Cardiac fibroblast (primary cell): ENCODE data around the gene SCN1B.
A peak's percentile ranks its signal among the peaks of the same experiment; 100 is the strongest.

Experiments
- DNase-seq, 2 donors: peaks; one replicate each; pipeline versions ENCODE4 v3.0.0 to v3.0.0-alpha.2; 2010; ENCODE audit warnings: low read depth in 2 of 2
- H3K4me3 ChIP-seq, 2 donors: replicated peaks in 1 of 2; 1 replicate in 1 of 2; 2 replicates in 1 of 2; pipeline ENCODE4 v1.5.1; 2011; ENCODE audit warnings: low read depth in 2 of 2, low read length in 2 of 2, mild to moderate bottlenecking in 2 of 2, moderate library complexity in 1 of 2
- CTCF ChIP-seq: IDR thresholded peaks from one replicate; pipeline ENCODE4 v1.5.1; 2011; ENCODE audit warnings: low read depth, mild to moderate bottlenecking, low read length, inconsistent platforms

The SCN1B gene

DNA sequence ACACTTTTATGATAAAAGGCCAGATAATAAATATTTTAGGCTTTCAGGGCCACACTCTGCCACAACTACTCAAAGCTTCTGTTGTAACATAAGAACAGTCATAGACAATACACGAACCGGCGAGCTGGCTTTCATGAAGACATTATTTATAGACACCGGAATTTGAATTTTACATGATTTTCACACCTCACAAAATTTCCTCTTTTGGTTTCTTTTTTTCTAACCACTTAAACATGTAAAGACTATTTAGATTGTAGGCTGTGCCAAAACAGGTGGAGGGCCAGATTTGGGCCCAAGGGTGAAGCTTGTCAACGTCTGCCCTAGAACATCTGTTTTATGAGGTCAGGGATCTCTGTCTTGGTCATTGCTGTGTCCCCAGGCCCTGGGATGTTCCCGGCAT, 55.7 kb downstream of the SCN1B start:
- H3K4me3 ChIP-seq = no peak overlapping the region
- TF ChIP-seq CTCF = no peak
- DNase-seq = no peak

DNA sequence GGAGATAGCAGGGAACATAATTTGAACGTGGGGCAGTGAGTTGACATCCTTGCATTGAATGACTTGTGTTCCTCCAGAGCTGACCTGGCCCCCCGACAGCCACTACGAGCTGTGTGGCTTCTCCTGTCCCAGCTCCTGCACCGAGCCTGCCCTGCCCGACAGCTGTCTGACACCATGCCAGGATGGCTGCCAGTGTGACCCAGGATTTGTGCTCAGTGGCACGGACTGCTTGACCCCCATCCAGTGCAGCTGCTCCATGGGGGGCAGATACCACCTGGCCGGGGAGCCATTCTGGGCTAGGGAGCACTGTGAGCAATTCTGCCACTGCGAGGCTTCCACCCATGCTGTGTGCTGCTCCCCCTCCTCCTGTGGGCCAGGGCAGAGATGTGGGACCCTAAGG, 56.2 kb downstream of the SCN1B start:
- TF ChIP-seq CTCF = no peak
- no peak for DNase-seq
- no peak overlapping the region for H3K4me3 ChIP-seq

- H3K4me3 ChIP-seq = no peak overlapping the region
- no peak for DNase-seq
- no peak for TF ChIP-seq CTCF
These were observed 57.1 kb downstream of the SCN1B start for GRCh38 chr19:35087393-35087792.

DNA sequence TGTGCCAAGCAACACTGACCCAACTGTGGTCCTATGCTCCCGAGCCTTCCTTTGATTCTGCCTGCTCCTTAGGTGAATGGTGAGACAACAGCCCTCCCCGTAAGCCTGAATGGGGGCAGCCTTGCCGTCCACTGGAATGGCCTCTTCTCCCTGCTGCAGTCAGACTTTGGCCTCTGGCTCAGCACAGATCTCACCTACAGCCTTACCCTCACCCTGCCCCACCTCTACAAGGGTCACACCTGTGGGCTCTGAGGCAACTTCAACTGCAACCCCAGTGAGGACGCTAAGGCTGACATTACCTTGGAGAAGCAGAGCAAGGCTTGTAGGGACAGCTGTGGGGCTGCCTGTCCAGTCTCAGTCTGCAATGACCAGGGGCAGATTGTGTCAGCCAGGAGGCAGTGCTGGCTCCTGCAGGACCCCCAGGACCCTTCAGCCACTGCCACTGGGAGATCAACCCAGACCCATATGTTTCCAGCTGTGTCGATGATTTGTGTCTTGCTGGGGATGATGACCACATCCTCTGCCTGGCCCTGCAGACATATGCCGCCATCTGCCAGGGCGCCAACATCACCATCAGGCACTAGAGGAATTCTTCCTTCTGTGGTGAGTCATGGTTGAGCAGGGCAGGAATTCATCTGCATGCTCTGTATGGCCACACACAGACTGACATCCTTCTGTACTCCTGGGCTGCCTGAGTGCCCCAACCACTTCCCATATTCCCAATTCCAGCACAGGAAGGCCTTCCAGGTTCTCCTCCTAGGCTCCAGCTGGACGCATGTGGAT, 58.1 kb downstream of the SCN1B start:
- no peak overlapping the region for H3K4me3 ChIP-seq
- DNase-seq = peak; percentile 73 to 85
- TF ChIP-seq CTCF = no peak

GRCh38 chr19:35089554-35089953, 59.3 kb downstream of the SCN1B start:
- H3K4me3 ChIP-seq = no peak overlapping the region
- TF ChIP-seq CTCF = no peak
- DNase-seq = no peak
